Measurements from ENCODE around the gene UNC5A. TPM values are rescaled to one million over a fixed set of nuclear protein-coding genes. Genes with fewer than 3 reads are reported as not detected.

Gene UNC5A
- total and polyA plus RNA-seq, 9 of the 15 experiments (the other 6 are each of a cell fraction or from before 2014, with no cell fraction given), result not detected

- TF ChIP-seq, protein P1, sequence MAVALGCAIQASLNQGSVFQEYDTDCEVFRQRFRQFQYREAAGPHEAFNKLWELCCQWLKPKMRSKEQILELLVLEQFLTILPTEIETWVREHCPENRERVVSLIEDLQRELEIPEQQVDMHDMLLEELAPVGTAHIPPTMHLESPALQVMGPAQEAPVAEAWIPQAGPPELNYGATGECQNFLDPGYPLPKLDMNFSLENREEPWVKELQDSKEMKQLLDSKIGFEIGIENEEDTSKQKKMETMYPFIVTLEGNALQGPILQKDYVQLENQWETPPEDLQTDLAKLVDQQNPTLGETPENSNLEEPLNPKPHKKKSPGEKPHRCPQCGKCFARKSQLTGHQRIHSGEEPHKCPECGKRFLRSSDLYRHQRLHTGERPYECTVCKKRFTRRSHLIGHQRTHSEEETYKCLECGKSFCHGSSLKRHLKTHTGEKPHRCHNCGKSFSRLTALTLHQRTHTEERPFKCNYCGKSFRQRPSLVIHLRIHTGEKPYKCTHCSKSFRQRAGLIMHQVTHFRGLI (CRISPR knock-in tag; IDR thresholded peaks at IDR 0.05), result no peak
- TF ChIP-seq ZNF699 (CRISPR knock-in tag; IDR thresholded peaks at IDR 0.05; ENCODE audit: insufficient replicate concordance), result no peak
- no peak for TF ChIP-seq ZZZ3 (IDR thresholded peaks at IDR 0.05)
Observed at GRCh38 chr5:176884571-176884890, 74.2 kb downstream of the UNC5A start (continued).

- ATAC-seq (no peak), DNase-seq (ENCODE audit: extremely low read depth in 1 of 4, low spot score in 3 of 4) (no peak), FAIRE-seq (no peak)
- Histone ChIP-seq H3K4me1 (replicated peaks in 1 of 2; ENCODE audit: control insufficient read depth in 2 of 2, insufficient read depth in 2 of 2, low read length in 2 of 2) (peaks cover 0 to 9% of the 10 kb centered on the region in 2 experiments; a peak in 1 of 5 replicates), H4K20me1 (replicated peaks; ENCODE audit: control insufficient read depth, insufficient read depth, low read length) (peaks cover 24% of the 10 kb centered on the region), H3K36me3 (ENCODE audit: control insufficient read depth, insufficient read depth, low read length) (no peaks in the 10 kb centered on the region), H3K79me2 (ENCODE audit: control insufficient read depth, insufficient read depth, low read length) (no peaks in the 10 kb centered on the region), H3K4me3 (no peak overlapping the region), H3K9me3 (replicated peaks; ENCODE audit: control insufficient read depth, insufficient read depth, low read depth, low read length) (no peaks in the 10 kb centered on the region), H3K9ac (ENCODE audit: insufficient read depth in 1 of 2, low read depth in 2 of 2, low read length in 2 of 2) (no peak overlapping the region), H3K27me3 (ENCODE audit: control insufficient read depth in 2 of 2, insufficient read depth in 2 of 2, low read length in 2 of 2) (peaks cover 42 to 89% of the 10 kb centered on the region in 2 experiments; a peak in 4 of 5 replicates), H2AFZ (ENCODE audit: low read depth, low read length) (no peak overlapping the region), H3K9me1 (ENCODE audit: control insufficient read depth, insufficient read depth, low read length) (peaks cover 12% of the 10 kb centered on the region), H3K4me2 (ENCODE audit: insufficient read depth, low read length) (no peak overlapping the region), H3K27ac (ENCODE audit: extremely low read depth, low read depth, low read length) (no peak overlapping the region)
- ChIA-PET POLR2A (interaction anchor here (0.5 to 1.2 kb wide), 4 partner anchors 11 to 158 kb away, joined by 3 read pairs; no protein-coding TSS in a partner anchor), CTCF (ENCODE audit: low intra/inter-chr PET ratio) (no interaction called here)
- WGBS (ENCODE audit: insufficient coverage, low coverage, missing lambda C conversion rate), result 6% methylated on average over 13 of the region's 13 CpGs
- intact Hi-C loops (cut with micrococcal nuclease) (no loop called here), in situ Hi-C loops (cut with MboI) (no loop called here)
- no peak for TF ChIP-seq ZNF280A (IDR thresholded peaks at IDR 0.05; ENCODE audit: low read depth, partially characterized antibody)
- no TSS peak for BruUV-seq (replicated peaks)
Observed at GRCh38 chr5:176886336-176887251, 76.2 kb downstream of the UNC5A start.
